DOHH2 (cell line): Measurements from ENCODE around the gene AGTPBP1.

Source experiments
- H3F3A ChIP-seq: fragments of 200-600 bp; sonication (generic), shearing (Covaris generic); 2 replicates; pipeline ENCODE4 v1.6.0; 2016; ENCODE audit warnings: antibody characterized with exemption, mild to moderate bottlenecking; ENCODE audit not compliant: control insufficient read depth, insufficient read depth
- H3K27ac ChIP-seq: fragments of 200-600 bp; sonication (generic); 2 replicates; pipeline ENCODE4 v1.5.1; 2014; ENCODE audit warnings: low read depth, mild to moderate bottlenecking, low read length, moderate library complexity
- H3K27me3 ChIP-seq: fragments of 200-600 bp; sonication (generic); 2 replicates; pipeline ENCODE4 v1.6.1; 2014; ENCODE audit warnings: mild to moderate bottlenecking, low read length, mixed read lengths; ENCODE audit not compliant: control insufficient read depth
- H3K36me3 ChIP-seq: fragments of 200-600 bp; sonication (generic); 2 replicates; pipeline ENCODE4 v1.6.1; 2014; ENCODE audit warnings: mild to moderate bottlenecking, low read length, moderate library complexity, mixed read lengths; ENCODE audit not compliant: control insufficient read depth
- H3K4me1 ChIP-seq: fragments of 200-600 bp; sonication (generic); 2 replicates; pipeline ENCODE4 v1.6.1; 2014; ENCODE audit warnings: mild to moderate bottlenecking, low read length, mixed read lengths; ENCODE audit not compliant: control insufficient read depth
- H3K4me2 ChIP-seq: fragments of 200-600 bp; sonication (generic); 2 replicates; pipeline ENCODE4 v1.6.0; 2014; ENCODE audit warnings: mild to moderate bottlenecking, low read length, moderate library complexity
- H3K4me3 ChIP-seq: fragments of 200-600 bp; sonication (generic); 2 replicates; pipeline ENCODE4 v1.5.1; 2014; ENCODE audit warnings: mild to moderate bottlenecking, low read length, mixed read lengths
- H3K79me2 ChIP-seq: fragments of 200-600 bp; sonication (generic); 2 replicates; pipeline ENCODE4 v1.6.1; 2014; ENCODE audit warnings: mild to moderate bottlenecking, low read length, mixed read lengths; ENCODE audit not compliant: control insufficient read depth
- H3K9me2 ChIP-seq: fragments of 200-600 bp; sonication (generic); replicated peaks from 2 replicates; pipeline ENCODE4 v1.6.1; 2014; ENCODE audit warnings: mild to moderate bottlenecking, low read length, mixed read lengths; ENCODE audit not compliant: control insufficient read depth
- H3K9me3 ChIP-seq: fragments of 200-600 bp; sonication (generic); 2 replicates; pipeline ENCODE4 v1.6.1; 2014; ENCODE audit warnings: antibody characterized with exemption, low read length, mixed read lengths; ENCODE audit not compliant: control insufficient read depth, insufficient read depth
- H4K20me1 ChIP-seq: fragments of 200-600 bp; sonication (generic); 2 replicates; pipeline ENCODE4 v1.6.0; 2014; ENCODE audit warnings: low read depth, mild to moderate bottlenecking, antibody characterized with exemption, low read length, moderate library complexity; ENCODE audit not compliant: control insufficient read depth, insufficient read depth
- EZH2phosphoT487 ChIP-seq: fragments of 200-600 bp; sonication (generic); IDR thresholded peaks from 2 replicates; pipeline ENCODE4 v1.6.1; 2017; ENCODE audit warnings: borderline replicate concordance, mild to moderate bottlenecking, antibody characterized with exemption, low read length, moderate library complexity, mixed read lengths
- TF ChIP-seq, protein P1 (sequence below): fragments of 200-600 bp; sonication (generic); IDR thresholded peaks from one replicate; pipeline ENCODE4 v1.5.1; 2014; ENCODE audit warnings: antibody characterized with exemption, mild to moderate bottlenecking, low read depth, low read length; ENCODE audit not compliant: poor library complexity, severe bottlenecking

AGTPBP1 gene

GRCh38 chr9:85605905-85606304 is 135.8 kb downstream of the AGTPBP1 start:
- no peak for TF ChIP-seq EZH2phosphoT487
- TF ChIP-seq, protein P1, sequence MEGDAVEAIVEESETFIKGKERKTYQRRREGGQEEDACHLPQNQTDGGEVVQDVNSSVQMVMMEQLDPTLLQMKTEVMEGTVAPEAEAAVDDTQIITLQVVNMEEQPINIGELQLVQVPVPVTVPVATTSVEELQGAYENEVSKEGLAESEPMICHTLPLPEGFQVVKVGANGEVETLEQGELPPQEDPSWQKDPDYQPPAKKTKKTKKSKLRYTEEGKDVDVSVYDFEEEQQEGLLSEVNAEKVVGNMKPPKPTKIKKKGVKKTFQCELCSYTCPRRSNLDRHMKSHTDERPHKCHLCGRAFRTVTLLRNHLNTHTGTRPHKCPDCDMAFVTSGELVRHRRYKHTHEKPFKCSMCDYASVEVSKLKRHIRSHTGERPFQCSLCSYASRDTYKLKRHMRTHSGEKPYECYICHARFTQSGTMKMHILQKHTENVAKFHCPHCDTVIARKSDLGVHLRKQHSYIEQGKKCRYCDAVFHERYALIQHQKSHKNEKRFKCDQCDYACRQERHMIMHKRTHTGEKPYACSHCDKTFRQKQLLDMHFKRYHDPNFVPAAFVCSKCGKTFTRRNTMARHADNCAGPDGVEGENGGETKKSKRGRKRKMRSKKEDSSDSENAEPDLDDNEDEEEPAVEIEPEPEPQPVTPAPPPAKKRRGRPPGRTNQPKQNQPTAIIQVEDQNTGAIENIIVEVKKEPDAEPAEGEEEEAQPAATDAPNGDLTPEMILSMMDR: no peak
- Histone ChIP-seq H3K4me1 (peaks cover 12% of the 10 kb centered on the region), H3K4me2 (no peak overlapping the region), H3K79me2 (no peaks in the 10 kb centered on the region), H3K27me3 (no peaks in the 10 kb centered on the region), H3K9me2 (no peaks in the 10 kb centered on the region), H3K27ac (no peak overlapping the region), H3K4me3 (no peak overlapping the region), H4K20me1 (no peaks in the 10 kb centered on the region), H3K9me3 (no peaks in the 10 kb centered on the region), H3K36me3 (no peaks in the 10 kb centered on the region; the same call in 1 of the 2 replicates), H3F3A (no peaks in the 10 kb centered on the region)

DNA sequence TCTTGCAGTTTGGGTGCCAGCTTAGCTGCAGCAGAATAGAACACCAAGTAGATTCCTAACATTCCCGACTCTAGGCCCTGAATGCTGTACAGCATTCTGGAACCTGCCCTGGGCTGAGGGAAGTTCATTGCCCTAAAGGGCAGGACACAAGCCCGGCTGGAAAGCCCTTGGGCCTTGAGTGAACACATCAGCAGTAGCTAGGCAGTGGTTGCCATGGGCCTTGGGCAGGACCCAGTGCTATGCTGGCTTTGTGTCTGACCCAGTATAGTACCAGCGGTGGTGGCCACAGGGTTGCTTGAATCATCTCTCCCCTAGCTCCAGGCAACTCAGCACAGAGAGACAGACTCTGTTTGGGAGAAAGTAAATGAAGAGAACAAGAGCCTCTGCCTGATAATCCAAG is 137.8 kb downstream of the AGTPBP1 start:
- no peaks in the 10 kb centered on the region for H3K9me2 ChIP-seq
- H3K9me3 ChIP-seq: no peaks in the 10 kb centered on the region
- H3K4me3 ChIP-seq: no peak overlapping the region
- no peaks in the 10 kb centered on the region for H4K20me1 ChIP-seq
- H3K79me2 ChIP-seq: no peaks in the 10 kb centered on the region
- no peaks in the 10 kb centered on the region for H3K27me3 ChIP-seq
- H3F3A ChIP-seq: no peaks in the 10 kb centered on the region
- H3K36me3 ChIP-seq: no peaks in the 10 kb centered on the region; the same call in 1 of the 2 replicates
- no peak for TF ChIP-seq EZH2phosphoT487
- TF ChIP-seq, protein P1: no peak
- H3K4me1 ChIP-seq: no peaks in the 10 kb centered on the region
- H3K4me2 ChIP-seq: no peak overlapping the region
- H3K27ac ChIP-seq: no peak overlapping the region

- H3K27ac ChIP-seq: no peak overlapping the region
- no peaks in the 10 kb centered on the region for H3K4me1 ChIP-seq
- H3K9me2 ChIP-seq: no peaks in the 10 kb centered on the region
- H3K36me3 ChIP-seq: no peaks in the 10 kb centered on the region; the same call in 1 of the 2 replicates
- no peaks in the 10 kb centered on the region for H3F3A ChIP-seq
- H3K79me2 ChIP-seq: no peaks in the 10 kb centered on the region
- H3K27me3 ChIP-seq: no peaks in the 10 kb centered on the region
- H3K9me3 ChIP-seq: no peaks in the 10 kb centered on the region
- H4K20me1 ChIP-seq: no peaks in the 10 kb centered on the region
- TF ChIP-seq, protein P1: no peak
- no peak for TF ChIP-seq EZH2phosphoT487
- no peak overlapping the region for H3K4me2 ChIP-seq
- H3K4me3 ChIP-seq: no peak overlapping the region
Observed at GRCh38 chr9:85602742-85603141, 139.0 kb downstream of the AGTPBP1 start.
